H1 (cell line): ENCODE data around the gene LPGAT1. TPM values are rescaled to one million over a fixed set of nuclear protein-coding genes. Genes with fewer than 3 reads are reported as not detected.

Source experiments
- CTCF ChIP-seq, 3 experiments: IDR thresholded peaks; 1 replicate in 2 of 3; 2 replicates in 1 of 3; pipeline versions ENCODE4 v1.5.1 to v1.6.1; 2011; ENCODE audit warnings: low read length in 3 of 3, mild to moderate bottlenecking in 3 of 3, inconsistent platforms in 2 of 3, low read depth in 1 of 3, moderate library complexity in 1 of 3; ENCODE audit not compliant: insufficient read depth in 1 of 3; ENCODE audit errors: control extremely low read depth in 1 of 3
- polyA plus RNA-seq, 7 experiments: library from polyadenylated mRNA; depleted of rRNA in 3 of 7; stranded (reverse) in 5 of 7; unstranded in 2 of 7; fragments of >200 nt in 5 of 7; fragments of 200-250 nt in 2 of 7; gene quantifications; 1 replicate in 5 of 7; 2 replicates in 1 of 7; 4 replicates in 1 of 7; pipeline versions ENCODE4 v1.2.1 to v1.2.3, GENCODE V29; 2011 to 2013; ENCODE audit warnings: missing spikeins in 2 of 7, mixed read lengths in 2 of 7
- total RNA-seq: library from RNA; stranded (reverse); fragmentation: NEBNext Ultra II Directional; extraction: Animal tissue kit (Norgen Biotek cat#: 25700); gene quantifications from 2 replicates; pipeline ENCODE4 v1.2.1, GENCODE V29; 2021
- TF ChIP-seq, protein P1 (sequence below): fragments of 300-600 bp; sonication (generic); IDR thresholded peaks from 2 replicates; pipeline ENCODE4 v1.7.1; 2012; ENCODE audit warnings: low read length, moderate library complexity, mild to moderate bottlenecking, inconsistent platforms; ENCODE audit not compliant: insufficient replicate concordance

LPGAT1 gene
- total and polyA plus RNA-seq, 2 of the 8 experiments (the other 6 are each of a cell fraction or from before 2014, with no cell fraction given), result 2.3 to 13.5 TPM

- TF ChIP-seq CTCF (IDR thresholded peaks at IDR 0.05; ENCODE audit: control extremely low read depth in 1 of 3, insufficient read depth in 1 of 3, low read depth in 1 of 3, low read length in 3 of 3), result no peak
- TF ChIP-seq, protein P1, sequence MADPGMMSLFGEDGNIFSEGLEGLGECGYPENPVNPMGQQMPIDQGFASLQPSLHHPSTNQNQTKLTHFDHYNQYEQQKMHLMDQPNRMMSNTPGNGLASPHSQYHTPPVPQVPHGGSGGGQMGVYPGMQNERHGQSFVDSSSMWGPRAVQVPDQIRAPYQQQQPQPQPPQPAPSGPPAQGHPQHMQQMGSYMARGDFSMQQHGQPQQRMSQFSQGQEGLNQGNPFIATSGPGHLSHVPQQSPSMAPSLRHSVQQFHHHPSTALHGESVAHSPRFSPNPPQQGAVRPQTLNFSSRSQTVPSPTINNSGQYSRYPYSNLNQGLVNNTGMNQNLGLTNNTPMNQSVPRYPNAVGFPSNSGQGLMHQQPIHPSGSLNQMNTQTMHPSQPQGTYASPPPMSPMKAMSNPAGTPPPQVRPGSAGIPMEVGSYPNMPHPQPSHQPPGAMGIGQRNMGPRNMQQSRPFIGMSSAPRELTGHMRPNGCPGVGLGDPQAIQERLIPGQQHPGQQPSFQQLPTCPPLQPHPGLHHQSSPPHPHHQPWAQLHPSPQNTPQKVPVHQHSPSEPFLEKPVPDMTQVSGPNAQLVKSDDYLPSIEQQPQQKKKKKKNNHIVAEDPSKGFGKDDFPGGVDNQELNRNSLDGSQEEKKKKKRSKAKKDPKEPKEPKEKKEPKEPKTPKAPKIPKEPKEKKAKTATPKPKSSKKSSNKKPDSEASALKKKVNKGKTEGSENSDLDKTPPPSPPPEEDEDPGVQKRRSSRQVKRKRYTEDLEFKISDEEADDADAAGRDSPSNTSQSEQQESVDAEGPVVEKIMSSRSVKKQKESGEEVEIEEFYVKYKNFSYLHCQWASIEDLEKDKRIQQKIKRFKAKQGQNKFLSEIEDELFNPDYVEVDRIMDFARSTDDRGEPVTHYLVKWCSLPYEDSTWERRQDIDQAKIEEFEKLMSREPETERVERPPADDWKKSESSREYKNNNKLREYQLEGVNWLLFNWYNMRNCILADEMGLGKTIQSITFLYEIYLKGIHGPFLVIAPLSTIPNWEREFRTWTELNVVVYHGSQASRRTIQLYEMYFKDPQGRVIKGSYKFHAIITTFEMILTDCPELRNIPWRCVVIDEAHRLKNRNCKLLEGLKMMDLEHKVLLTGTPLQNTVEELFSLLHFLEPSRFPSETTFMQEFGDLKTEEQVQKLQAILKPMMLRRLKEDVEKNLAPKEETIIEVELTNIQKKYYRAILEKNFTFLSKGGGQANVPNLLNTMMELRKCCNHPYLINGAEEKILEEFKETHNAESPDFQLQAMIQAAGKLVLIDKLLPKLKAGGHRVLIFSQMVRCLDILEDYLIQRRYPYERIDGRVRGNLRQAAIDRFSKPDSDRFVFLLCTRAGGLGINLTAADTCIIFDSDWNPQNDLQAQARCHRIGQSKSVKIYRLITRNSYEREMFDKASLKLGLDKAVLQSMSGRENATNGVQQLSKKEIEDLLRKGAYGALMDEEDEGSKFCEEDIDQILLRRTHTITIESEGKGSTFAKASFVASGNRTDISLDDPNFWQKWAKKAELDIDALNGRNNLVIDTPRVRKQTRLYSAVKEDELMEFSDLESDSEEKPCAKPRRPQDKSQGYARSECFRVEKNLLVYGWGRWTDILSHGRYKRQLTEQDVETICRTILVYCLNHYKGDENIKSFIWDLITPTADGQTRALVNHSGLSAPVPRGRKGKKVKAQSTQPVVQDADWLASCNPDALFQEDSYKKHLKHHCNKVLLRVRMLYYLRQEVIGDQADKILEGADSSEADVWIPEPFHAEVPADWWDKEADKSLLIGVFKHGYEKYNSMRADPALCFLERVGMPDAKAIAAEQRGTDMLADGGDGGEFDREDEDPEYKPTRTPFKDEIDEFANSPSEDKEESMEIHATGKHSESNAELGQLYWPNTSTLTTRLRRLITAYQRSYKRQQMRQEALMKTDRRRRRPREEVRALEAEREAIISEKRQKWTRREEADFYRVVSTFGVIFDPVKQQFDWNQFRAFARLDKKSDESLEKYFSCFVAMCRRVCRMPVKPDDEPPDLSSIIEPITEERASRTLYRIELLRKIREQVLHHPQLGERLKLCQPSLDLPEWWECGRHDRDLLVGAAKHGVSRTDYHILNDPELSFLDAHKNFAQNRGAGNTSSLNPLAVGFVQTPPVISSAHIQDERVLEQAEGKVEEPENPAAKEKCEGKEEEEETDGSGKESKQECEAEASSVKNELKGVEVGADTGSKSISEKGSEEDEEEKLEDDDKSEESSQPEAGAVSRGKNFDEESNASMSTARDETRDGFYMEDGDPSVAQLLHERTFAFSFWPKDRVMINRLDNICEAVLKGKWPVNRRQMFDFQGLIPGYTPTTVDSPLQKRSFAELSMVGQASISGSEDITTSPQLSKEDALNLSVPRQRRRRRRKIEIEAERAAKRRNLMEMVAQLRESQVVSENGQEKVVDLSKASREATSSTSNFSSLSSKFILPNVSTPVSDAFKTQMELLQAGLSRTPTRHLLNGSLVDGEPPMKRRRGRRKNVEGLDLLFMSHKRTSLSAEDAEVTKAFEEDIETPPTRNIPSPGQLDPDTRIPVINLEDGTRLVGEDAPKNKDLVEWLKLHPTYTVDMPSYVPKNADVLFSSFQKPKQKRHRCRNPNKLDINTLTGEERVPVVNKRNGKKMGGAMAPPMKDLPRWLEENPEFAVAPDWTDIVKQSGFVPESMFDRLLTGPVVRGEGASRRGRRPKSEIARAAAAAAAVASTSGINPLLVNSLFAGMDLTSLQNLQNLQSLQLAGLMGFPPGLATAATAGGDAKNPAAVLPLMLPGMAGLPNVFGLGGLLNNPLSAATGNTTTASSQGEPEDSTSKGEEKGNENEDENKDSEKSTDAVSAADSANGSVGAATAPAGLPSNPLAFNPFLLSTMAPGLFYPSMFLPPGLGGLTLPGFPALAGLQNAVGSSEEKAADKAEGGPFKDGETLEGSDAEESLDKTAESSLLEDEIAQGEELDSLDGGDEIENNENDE, result no peak
Measured at GRCh38 chr1:211876851-211877590, 46.5 kb upstream of the LPGAT1 start (continued).
